GM19455 (cell line): Measurements from ENCODE around the gene SPTSSA.
"Not testable (repeated sequence)": the region's sequence is repeated elsewhere in the genome, so short reads cannot be mapped to it uniquely, and the experiment has no call there.

Source experiments
- ATAC-seq: cut with Tn5 transposase; IDR thresholded peaks from one replicate; pipeline ENCODE4 v1.9.1; 2021; ENCODE audit not compliant: unreplicated experiment

Gene SPTSSA

GRCh38 chr14:34428102-34428466 lies 34.0 kb downstream of the SPTSSA start:
- not testable (repeated sequence) for ATAC-seq

DNA sequence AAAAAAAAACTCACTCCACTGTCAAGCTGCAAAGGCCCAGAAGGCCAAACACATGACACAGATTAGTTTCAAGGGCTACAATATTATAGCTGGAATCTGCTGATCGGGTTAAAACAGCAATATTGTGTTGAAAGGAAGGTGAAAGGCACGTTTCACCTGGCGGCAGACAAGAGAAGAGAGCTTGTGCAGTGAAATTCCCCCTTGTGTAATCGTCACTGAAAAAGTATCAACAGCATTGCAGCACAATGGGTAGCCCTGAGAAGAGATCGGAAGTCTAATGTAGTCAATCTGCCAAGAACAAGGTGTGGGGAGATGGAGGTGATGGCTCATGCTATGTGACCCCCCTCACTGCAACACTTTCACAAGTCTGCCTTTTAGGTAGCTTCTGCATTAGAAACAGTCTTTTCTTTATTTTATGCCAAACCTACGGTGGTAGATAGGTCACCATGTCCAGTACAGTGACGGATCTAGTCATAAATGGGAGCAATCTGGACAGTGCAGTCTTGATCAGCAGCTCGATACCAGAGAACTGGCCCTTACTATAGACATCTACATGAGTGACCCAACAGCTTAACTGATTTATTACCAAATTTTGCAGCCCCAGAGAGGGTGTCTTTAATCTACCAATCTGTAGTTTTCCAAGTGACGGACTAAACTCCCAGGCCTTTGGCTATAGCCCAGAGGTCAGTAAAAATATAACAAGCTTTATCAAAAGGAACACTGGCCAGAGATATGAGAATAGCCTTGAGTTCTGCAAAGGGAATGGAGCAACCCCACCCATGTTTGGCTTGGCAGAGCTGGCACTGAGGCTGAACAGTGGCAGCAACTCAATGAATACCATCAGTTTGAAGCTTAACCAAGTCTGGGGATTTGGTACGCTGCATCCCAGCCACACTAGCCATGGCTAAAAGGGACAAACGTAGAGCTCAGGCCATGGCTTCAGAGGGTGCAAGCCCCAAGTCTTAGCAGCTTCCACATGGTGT lies 35.4 kb downstream of the SPTSSA start:
- ATAC-seq = no peak

- no peak for ATAC-seq
These were observed 36.8 kb downstream of the SPTSSA start for GRCh38 chr14:34425095-34425851.

- ATAC-seq = no peak
These were observed 37.6 kb downstream of the SPTSSA start for GRCh38 chr14:34424488-34424887.

GRCh38 chr14:34423445-34423844 lies 38.6 kb downstream of the SPTSSA start:
- no peak for ATAC-seq

DNA sequence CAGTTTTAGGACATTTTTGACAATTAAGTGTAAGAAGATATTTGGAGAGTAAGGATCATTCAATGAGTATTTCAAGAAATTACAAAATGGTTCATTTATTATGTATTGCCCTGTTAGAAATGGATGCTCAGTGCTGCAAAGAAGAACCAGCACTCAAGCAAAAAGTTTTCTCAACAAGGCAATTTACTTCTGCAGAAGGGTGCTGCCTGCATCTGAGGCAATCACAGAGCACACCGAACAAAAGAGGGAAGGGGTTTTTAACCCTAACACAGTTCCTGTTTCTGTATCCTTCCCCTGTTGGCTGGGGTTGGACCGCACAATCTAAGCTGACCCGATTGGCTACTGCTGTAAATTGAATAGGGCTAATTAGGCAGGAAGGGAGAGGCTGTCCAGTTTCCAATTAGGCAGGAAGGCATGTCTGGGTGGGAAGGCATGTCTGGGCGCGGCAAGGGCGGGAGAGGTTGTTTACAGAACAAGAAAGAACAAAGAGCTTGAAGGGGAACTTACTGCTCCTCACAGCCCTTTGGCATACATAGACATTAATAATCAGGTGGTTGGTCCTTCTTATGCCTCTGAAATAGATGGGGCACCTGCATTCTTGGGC lies 41.4 kb downstream of the SPTSSA start:
- ATAC-seq = no peak

GRCh38 chr14:34409721-34410120 lies 52.3 kb downstream of the SPTSSA start:
- no peak for ATAC-seq

DNA sequence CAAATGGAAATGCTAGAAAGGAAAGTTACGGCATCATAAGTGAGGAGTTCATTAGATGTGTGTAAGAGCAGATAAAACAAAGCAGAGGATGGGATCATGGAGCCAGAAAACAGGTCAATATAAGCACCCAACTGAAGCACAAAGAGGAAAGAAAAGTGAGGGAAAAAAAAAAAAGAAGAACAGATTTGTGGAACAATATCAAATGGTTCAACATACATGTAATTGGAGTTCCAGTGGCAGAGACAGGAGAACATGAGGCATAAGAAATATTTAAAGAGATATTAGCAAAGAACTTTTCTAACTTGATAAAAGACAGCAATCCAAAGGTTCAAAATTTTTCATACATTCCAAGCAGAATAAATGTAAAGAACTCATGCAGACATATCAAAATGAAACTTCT lies 54.1 kb downstream of the SPTSSA start:
- ATAC-seq = no peak

DNA sequence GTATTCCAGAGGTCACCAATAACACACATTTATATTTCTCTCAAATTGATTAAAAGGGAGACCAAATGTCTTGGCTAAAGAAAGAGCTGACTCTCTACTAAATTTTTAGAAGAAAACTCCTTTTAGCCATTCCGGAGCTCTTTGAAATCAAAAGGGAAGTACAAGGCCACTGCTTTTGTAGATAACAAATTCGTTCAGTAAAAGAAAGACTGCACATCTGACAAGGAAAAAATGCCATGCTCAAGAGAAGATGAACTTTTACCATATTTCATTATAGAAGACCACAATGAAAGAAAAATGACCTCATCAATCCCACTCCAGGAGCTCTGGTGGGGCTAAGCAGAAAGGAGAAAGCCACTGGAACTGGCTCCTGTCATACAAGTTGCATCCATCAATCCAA lies 57.6 kb downstream of the SPTSSA start:
- no peak for ATAC-seq

DNA sequence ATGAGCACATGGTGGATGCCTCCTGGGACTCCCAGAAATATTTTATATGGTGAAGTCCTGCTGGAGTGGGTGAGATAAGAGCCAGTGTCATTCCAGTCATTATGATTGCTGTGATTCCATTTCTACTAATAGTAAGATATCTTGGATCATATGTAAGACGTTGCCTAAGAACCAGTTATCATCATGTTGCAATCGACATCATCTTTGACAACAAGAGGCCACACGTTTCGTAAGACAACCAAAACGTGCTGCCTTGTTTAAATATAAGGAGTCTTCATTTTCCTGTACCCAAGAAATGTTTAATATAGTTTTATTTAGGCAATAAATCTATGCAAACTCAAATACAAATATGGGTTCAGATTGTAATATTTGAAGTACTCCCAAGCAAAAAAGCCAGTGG lies 58.4 kb downstream of the SPTSSA start:
- no peak for ATAC-seq

DNA sequence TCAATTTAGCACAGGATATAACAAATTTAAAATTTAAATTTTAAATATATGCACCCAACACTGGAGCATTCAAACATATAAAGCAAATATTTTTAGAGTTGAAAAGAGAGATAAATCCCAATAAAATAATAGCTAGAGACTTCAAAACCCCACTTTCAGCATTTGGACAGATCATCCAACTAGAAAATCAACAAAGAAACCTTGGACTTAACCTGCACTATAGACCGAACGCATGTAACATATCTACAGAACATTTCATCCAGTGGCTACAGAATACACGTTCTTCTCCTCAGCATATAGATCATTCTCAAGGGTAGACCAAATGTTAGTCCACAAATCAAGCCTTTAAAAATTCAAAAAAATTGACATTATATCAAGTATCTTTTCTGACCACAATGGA lies 64.0 kb downstream of the SPTSSA start:
- ATAC-seq = no peak

DNA sequence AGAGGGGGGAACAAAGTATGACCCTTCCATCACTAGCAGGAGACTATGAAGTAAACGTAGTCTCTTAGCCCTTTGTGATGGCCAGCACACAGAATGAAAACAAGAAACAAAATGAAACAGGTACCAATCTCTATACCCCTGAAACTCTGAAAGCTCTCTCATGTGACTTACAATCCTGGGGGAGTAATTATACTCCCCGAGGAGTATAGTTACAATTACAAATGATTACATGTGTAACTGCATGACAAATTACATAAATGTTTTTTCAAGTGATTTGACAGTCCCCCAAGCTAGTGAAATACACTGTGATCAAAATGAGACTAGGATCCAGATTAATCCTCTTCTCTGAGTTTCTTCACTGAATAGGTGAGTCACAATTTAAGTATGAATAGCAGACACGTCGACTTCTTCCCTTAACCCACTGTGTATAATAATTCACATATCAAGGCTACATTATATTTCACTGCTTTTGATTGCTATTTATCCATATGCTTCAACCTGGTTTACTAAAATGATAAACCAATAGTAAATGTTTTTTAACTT lies 74.0 kb downstream of the SPTSSA start:
- no peak for ATAC-seq

GRCh38 chr14:34386865-34387485 lies 75.1 kb downstream of the SPTSSA start:
- ATAC-seq = no peak

GRCh38 chr14:34385881-34386280 lies 76.2 kb downstream of the SPTSSA start:
- ATAC-seq = not testable (repeated sequence)

GRCh38 chr14:34383839-34384238 lies 78.2 kb downstream of the SPTSSA start:
- ATAC-seq = no peak
